HEK293T (cell line): Measurements from ENCODE around the gene GTF3C5.

Source experiments
- ARNT ChIP-seq: fragments of 450-650 bp; IDR thresholded peaks from 2 replicates; pipeline ENCODE4 v1.6.1; 2017; ENCODE audit warnings: mild to moderate bottlenecking
- BHLHE40 ChIP-seq: fragments of 450-650 bp; IDR thresholded peaks from 2 replicates; pipeline ENCODE4 v1.6.1; 2016; ENCODE audit warnings: mild to moderate bottlenecking, moderate library complexity, borderline replicate concordance
- FOXA1 ChIP-seq: fragments of 450-650 bp; IDR thresholded peaks from 2 replicates; pipeline ENCODE4 v1.6.1; 2016; ENCODE audit warnings: mild to moderate bottlenecking
- FOXK2 ChIP-seq: fragments of 450-650 bp; IDR thresholded peaks from 2 replicates; pipeline ENCODE4 v1.6.1; 2016; ENCODE audit warnings: mild to moderate bottlenecking
- FOXM1 ChIP-seq: fragments of 450-650 bp; IDR thresholded peaks from 2 replicates; pipeline ENCODE4 v1.6.1; 2017; ENCODE audit warnings: mild to moderate bottlenecking, borderline replicate concordance
- L3MBTL2 ChIP-seq: fragments of 450-650 bp; conservative IDR thresholded peaks from 2 replicates; pipeline ENCODE4 v1.6.1; 2016; ENCODE audit warnings: mild to moderate bottlenecking
- NFRKB ChIP-seq: fragments of 450-650 bp; IDR thresholded peaks from 2 replicates; pipeline ENCODE4 v1.6.1; 2016; ENCODE audit warnings: mild to moderate bottlenecking, moderate library complexity
- SP1 ChIP-seq: fragments of 450-650 bp; IDR thresholded peaks from 2 replicates; pipeline ENCODE4 v1.6.1; 2017
- SUZ12 ChIP-seq: fragments of 450-650 bp; IDR thresholded peaks from 2 replicates; pipeline ENCODE4 v1.6.1; 2016; ENCODE audit warnings: mild to moderate bottlenecking
- ZNF384 ChIP-seq: fragments of 450-650 bp; IDR thresholded peaks from 2 replicates; pipeline ENCODE4 v1.6.1; 2016

DNA sequence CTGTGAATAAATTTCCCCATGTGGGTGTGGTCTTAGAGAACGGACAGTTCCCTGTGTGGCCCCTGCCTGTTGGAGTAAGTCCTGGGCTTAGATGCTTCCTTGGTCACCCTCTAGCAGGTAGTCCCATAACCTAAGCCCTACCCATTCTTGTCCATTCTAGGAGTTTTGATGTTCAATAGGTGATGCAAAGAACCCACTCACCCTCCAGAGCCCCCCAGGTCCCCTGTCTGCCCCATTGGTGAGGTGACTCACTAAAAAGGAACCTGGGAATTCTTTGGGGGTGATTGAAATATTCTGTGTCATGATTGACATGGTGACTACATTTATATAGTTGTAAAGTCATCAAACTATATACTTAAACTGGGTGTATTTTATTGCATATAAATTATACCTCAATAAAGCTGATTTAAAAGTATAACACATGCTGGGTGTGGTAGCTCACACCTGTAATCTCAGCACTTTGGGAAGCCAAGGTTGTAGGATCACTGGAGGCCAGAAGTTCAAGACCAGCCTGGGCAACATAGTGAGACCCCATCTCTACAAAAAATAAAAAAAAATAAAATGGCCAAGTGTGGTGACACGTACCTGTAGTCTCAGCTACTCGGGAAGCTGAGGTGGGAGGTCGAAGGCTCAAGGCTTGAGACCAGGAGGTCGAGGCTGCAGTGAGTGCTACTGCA is 20.8 kb upstream of the GTF3C5 start:
- no peak for TF ChIP-seq FOXM1
- no peak for TF ChIP-seq ZNF384
- no peak for TF ChIP-seq BHLHE40
- no peak for TF ChIP-seq SP1
- no peak for TF ChIP-seq SUZ12
- TF ChIP-seq L3MBTL2, result no peak
- no peak for TF ChIP-seq FOXA1
- TF ChIP-seq NFRKB, result no peak
- no peak for TF ChIP-seq FOXK2
- no peak for TF ChIP-seq ARNT
